GM23338 (cell line): Measurements from ENCODE around the gene GNPTG. TPM values are rescaled to one million over a fixed set of nuclear protein-coding genes. Genes with fewer than 3 reads are reported as not detected.

Experiments
- ATAC-seq: fragments of 200-7000 bp; cut with Tn5 transposase; 3 replicates; pipeline ENCODE4 v1.9.1; 2020
- DNase-seq: peaks from one replicate; pipeline ENCODE4 v3.0.0-alpha.2; 2015; ENCODE audit warnings: low spot score
- H2AFZ ChIP-seq: fragments of 200-600 bp; sonication (generic); 2 replicates; pipeline ENCODE4 v1.8.0; 2016; ENCODE audit warnings: antibody characterized with exemption, mild to moderate bottlenecking, moderate library complexity
- H3F3A ChIP-seq: fragments of 200-600 bp; sonication (generic); replicated peaks from 2 replicates; pipeline ENCODE4 v1.8.0; 2017; ENCODE audit warnings: antibody characterized with exemption, mixed run types, low read depth
- H3K27ac ChIP-seq: fragments of 200-600 bp; sonication (generic); 2 replicates; pipeline ENCODE4 v1.6.1; 2016; ENCODE audit warnings: low read depth
- H3K27me3 ChIP-seq: fragments of 200-600 bp; sonication (generic); 2 replicates; pipeline ENCODE4 v1.8.0; 2016; ENCODE audit warnings: mild to moderate bottlenecking, mixed run types, moderate library complexity; ENCODE audit not compliant: insufficient read depth
- H3K36me3 ChIP-seq: fragments of 200-600 bp; sonication (generic); 2 replicates; pipeline ENCODE4 v1.8.0; 2016; ENCODE audit warnings: mild to moderate bottlenecking; ENCODE audit not compliant: insufficient read depth
- H3K4me1 ChIP-seq: fragments of 200-600 bp; sonication (generic); 2 replicates; pipeline ENCODE4 v1.8.0; 2016; ENCODE audit warnings: mild to moderate bottlenecking, moderate library complexity; ENCODE audit not compliant: insufficient read depth
- H3K4me2 ChIP-seq: fragments of 200-600 bp; sonication (generic); 2 replicates; pipeline ENCODE4 v1.7.1; 2017; ENCODE audit warnings: mixed run types
- H3K4me3 ChIP-seq: fragments of 200-600 bp; sonication (generic); 2 replicates; pipeline ENCODE4 v1.6.1; 2016; ENCODE audit warnings: mixed run types
- H3K79me2 ChIP-seq: fragments of 200-600 bp; sonication (generic); replicated peaks from 2 replicates; pipeline ENCODE4 v1.8.0; 2017; ENCODE audit warnings: mild to moderate bottlenecking; ENCODE audit not compliant: insufficient read depth
- H3K9me2 ChIP-seq: fragments of 200-600 bp; sonication (generic); 2 replicates; pipeline ENCODE4 v1.8.0; 2017; ENCODE audit not compliant: insufficient read depth
- H4K20me1 ChIP-seq: fragments of 200-600 bp; sonication (generic); replicated peaks from 2 replicates; pipeline ENCODE4 v1.8.0; 2017; ENCODE audit warnings: mild to moderate bottlenecking; ENCODE audit not compliant: insufficient read depth
- H3K27ac Mint-ChIP-seq: 2 replicates; pipeline ENCODE4 v1.8.0; 2020; ENCODE audit warnings: inconsistent platforms, mild to moderate bottlenecking, moderate library complexity, mixed read lengths
- H3K27me3 Mint-ChIP-seq: 3 replicates; pipeline ENCODE4 v1.8.0; 2022; ENCODE audit warnings: low read depth, mild to moderate bottlenecking, moderate library complexity, mixed read lengths, inconsistent platforms; ENCODE audit not compliant: insufficient read depth, poor library complexity
- H3K36me3 Mint-ChIP-seq: 3 replicates; pipeline ENCODE4 v1.8.0; 2021; ENCODE audit warnings: low read depth, mild to moderate bottlenecking, inconsistent platforms, moderate library complexity, mixed read lengths
- H3K4me1 Mint-ChIP-seq: 3 replicates; pipeline ENCODE4 v1.8.0; 2020; ENCODE audit warnings: mild to moderate bottlenecking, inconsistent platforms, mixed read lengths
- H3K4me3 Mint-ChIP-seq: 3 replicates; pipeline ENCODE4 v1.8.0; 2021; ENCODE audit warnings: moderate library complexity, mild to moderate bottlenecking, inconsistent platforms, mixed read lengths
- H3K9me3 Mint-ChIP-seq: 3 replicates; pipeline ENCODE4 v1.8.0; 2020; ENCODE audit warnings: moderate library complexity, mild to moderate bottlenecking, inconsistent platforms, mixed read lengths
- CREB1 ChIP-seq: fragments of 250-450 bp; sonication (Bioruptor Pico); IDR thresholded peaks from 2 replicates; pipeline ENCODE4 v1.5.0; 2020; ENCODE audit warnings: low read depth, mild to moderate bottlenecking, moderate library complexity
- CTCF ChIP-seq, 2 experiments: fragments of 200-600 bp in 1 of 2; sonication (generic) in 1 of 2; conservative IDR thresholded peaks; 2 replicates each; pipeline versions ENCODE4 v1.5.1 to v1.6.1; 2016 to 2017; ENCODE audit warnings: antibody characterized with exemption in 2 of 2, low read depth in 2 of 2, mild to moderate bottlenecking in 2 of 2, moderate library complexity in 1 of 2
- EZH2 ChIP-seq: fragments of 200-600 bp; sonication (generic); IDR thresholded peaks from one replicate; pipeline ENCODE4 v1.8.0; 2017; ENCODE audit warnings: antibody characterized with exemption, mild to moderate bottlenecking, low read depth; ENCODE audit not compliant: unreplicated experiment
- EZH2phosphoT487 ChIP-seq: fragments of 200-600 bp; sonication (generic); IDR thresholded peaks from one replicate; pipeline ENCODE4 v1.8.1; 2018; ENCODE audit warnings: antibody characterized with exemption; ENCODE audit not compliant: unreplicated experiment
- JUNB ChIP-seq: IDR thresholded peaks from one replicate; pipeline ENCODE4 v1.6.1; 2016; ENCODE audit warnings: antibody characterized with exemption; ENCODE audit not compliant: unreplicated experiment
- NANOG ChIP-seq: IDR thresholded peaks from 2 replicates; pipeline ENCODE4 v1.6.1; 2016; ENCODE audit warnings: antibody characterized with exemption, borderline replicate concordance
- POLR2AphosphoS5 ChIP-seq: IDR thresholded peaks from 2 replicates; pipeline ENCODE4 v1.6.1; 2016; ENCODE audit warnings: antibody characterized with exemption, low read depth
- STAT1 ChIP-seq: IDR thresholded peaks from one replicate; pipeline ENCODE4 v1.6.1; 2016; ENCODE audit warnings: antibody characterized with exemption; ENCODE audit not compliant: unreplicated experiment
- ZNF114 ChIP-seq: fragments of 250-450 bp; sonication (Bioruptor Pico); IDR thresholded peaks from 2 replicates; pipeline ENCODE4 v1.5.0; 2020; ENCODE audit warnings: mild to moderate bottlenecking, moderate library complexity
- ZNF331 ChIP-seq: fragments of 250-450 bp; sonication (Bioruptor Pico); IDR thresholded peaks from 2 replicates; pipeline ENCODE4 v1.5.0; 2020; ENCODE audit warnings: low read depth, mild to moderate bottlenecking, moderate library complexity
- polyA plus RNA-seq: library from polyadenylated mRNA; unstranded; fragments of >200 nt; fragmentation: Nextera tagmentation; extraction: Ambion mirVana; gene quantifications from 2 replicates; pipeline ENCODE4 v1.2.1, GENCODE V29; 2016
- total RNA-seq: library from RNA; depleted of rRNA; stranded (reverse); fragments of >200 nt; shearing (Covaris generic); gene quantifications from 2 replicates; pipeline ENCODE4 v1.2.3, GENCODE V29; 2014
- TF ChIP-seq, protein P1 (sequence below): IDR thresholded peaks from 2 replicates; pipeline ENCODE4 v1.6.1; 2016; ENCODE audit warnings: antibody characterized with exemption

The GNPTG gene
- total and polyA plus RNA-seq, 2 experiments from 2014 or later = 23.3 to 41.0 TPM

DNA sequence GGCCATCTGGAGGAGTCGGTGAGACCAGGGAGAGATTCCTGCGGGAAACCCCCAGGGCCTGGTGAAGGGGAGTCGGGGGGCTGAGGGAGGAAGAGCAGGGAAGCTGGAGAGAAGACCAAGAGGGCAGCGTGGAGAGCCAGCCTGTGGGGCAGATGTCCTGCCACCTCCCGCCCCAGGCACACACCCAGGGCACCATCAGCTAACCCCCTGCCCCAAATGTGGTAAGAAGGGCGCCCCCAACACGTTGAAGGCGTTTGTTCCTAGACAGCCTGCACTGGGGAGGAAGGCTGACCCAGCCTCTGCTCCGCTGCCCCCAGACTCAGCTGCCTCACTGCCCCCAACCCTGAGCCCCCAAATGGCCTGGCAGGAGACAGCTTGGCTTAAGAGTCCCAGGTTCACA, 17.0 kb upstream of the GNPTG start:
- H3K27ac Mint-ChIP-seq = no peak overlapping the region
- H3K4me3 Mint-ChIP-seq = peak overlapping the region; percentile 44

DNA sequence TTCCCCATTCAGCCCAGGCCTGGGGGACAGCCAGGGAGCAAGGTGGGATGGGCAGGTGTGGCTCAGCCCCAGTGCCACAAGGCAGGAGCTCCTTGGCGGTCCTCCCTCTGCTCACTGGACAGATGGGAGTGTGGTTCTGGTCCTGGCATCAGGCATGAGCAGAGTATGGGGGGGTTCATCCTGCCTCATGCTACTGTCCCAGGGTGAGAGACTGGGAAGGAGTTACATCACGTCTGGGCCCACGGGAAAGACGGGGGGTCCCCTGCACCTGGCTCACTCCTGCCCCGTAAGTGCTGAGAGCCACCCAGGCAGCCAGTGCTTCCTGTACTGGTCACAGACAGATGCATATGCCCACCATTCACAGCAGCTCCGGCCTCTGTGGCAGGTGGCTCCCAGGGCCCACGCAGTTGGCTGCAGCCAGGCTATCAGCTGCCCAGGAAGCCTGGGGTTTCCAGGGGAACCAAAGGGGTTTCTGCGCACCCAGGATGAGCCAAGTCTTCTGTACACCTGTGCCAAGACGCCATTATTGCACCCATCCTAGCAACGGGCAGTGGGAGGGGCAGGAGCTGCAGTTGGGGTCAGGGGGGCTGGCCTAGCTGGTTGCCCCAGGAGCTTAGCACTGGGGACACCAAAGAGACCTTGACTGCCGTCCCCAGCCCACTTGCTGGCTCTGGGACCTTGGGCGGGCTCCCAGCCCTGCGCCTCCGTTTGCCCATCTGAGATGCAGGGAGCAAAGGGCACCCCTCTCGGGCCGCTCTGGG, 16.3 kb upstream of the GNPTG start:
- no peaks in the 10 kb centered on the region for H3K79me2 ChIP-seq
- no peak overlapping the region for H3K4me2 ChIP-seq
- H3K27ac Mint-ChIP-seq = no peak overlapping the region
- DNase-seq = no peak
- H3K36me3 ChIP-seq = no peaks in the 10 kb centered on the region
- H3K9me2 ChIP-seq = no peaks in the 10 kb centered on the region
- H3K4me1 ChIP-seq = peaks cover 10% of the 10 kb centered on the region
- no peaks in the 10 kb centered on the region for H3K9me3 Mint-ChIP-seq
- H3K4me3 ChIP-seq = no peak overlapping the region
- no peak for ATAC-seq
- 0 out of 2 replicates have a peak, but pooled peaks cover 5% of the 10 kb centered on the region for H3F3A ChIP-seq
- no peak overlapping the region for H2AFZ ChIP-seq
- peaks cover 32% of the 10 kb centered on the region for H3K27me3 Mint-ChIP-seq
- H3K36me3 Mint-ChIP-seq = no peaks in the 10 kb centered on the region
- H3K27ac ChIP-seq = no peak overlapping the region
- H3K4me1 Mint-ChIP-seq = peaks cover 12% of the 10 kb centered on the region
- no peaks in the 10 kb centered on the region; the same call in 1 of the 2 replicates for H4K20me1 ChIP-seq
- no peak overlapping the region; the same call in 2 of the 3 replicates for H3K4me3 Mint-ChIP-seq
- H3K27me3 ChIP-seq = peaks cover 36% of the 10 kb centered on the region
- TF ChIP-seq EZH2 = no peak
- no peak for TF ChIP-seq ZNF114 (CRISPR knock-in tag)
- no peak for TF ChIP-seq EZH2phosphoT487
- no peak for TF ChIP-seq POLR2AphosphoS5
- TF ChIP-seq JUNB = no peak
- TF ChIP-seq NANOG = no peak
- no peak for TF ChIP-seq STAT1

More for the DNA sequence above, 17.0 kb upstream of the GNPTG start:
- peaks cover 12% of the 10 kb centered on the region for H3K4me1 Mint-ChIP-seq
- 0 out of 2 replicates have a peak, but pooled peaks cover 5% of the 10 kb centered on the region for H3F3A ChIP-seq
- no peak for ATAC-seq
- no peaks in the 10 kb centered on the region for H3K36me3 ChIP-seq
- TF ChIP-seq NANOG (no peak), POLR2AphosphoS5 (no peak), EZH2 (peak; percentile 37), CREB1 (CRISPR knock-in tag) (no peak), ZNF331 (CRISPR knock-in tag) (no peak), CTCF (conservative IDR thresholded peaks at IDR 0.05; ENCODE audit: low read depth in 2 of 2) (peak in 1 of 2 experiments; percentile 36; a peak in 1 of 4 replicates), EZH2phosphoT487 (no peak), ZNF114 (CRISPR knock-in tag) (no peak)
- TF ChIP-seq, protein P1, sequence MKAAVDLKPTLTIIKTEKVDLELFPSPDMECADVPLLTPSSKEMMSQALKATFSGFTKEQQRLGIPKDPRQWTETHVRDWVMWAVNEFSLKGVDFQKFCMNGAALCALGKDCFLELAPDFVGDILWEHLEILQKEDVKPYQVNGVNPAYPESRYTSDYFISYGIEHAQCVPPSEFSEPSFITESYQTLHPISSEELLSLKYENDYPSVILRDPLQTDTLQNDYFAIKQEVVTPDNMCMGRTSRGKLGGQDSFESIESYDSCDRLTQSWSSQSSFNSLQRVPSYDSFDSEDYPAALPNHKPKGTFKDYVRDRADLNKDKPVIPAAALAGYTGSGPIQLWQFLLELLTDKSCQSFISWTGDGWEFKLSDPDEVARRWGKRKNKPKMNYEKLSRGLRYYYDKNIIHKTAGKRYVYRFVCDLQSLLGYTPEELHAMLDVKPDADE = no peak
- no peaks in the 10 kb centered on the region for H3K79me2 ChIP-seq
- no peaks in the 10 kb centered on the region for H3K9me2 ChIP-seq
- peaks cover 36% of the 10 kb centered on the region for H3K27me3 ChIP-seq
- no peaks in the 10 kb centered on the region for H3K36me3 Mint-ChIP-seq
- DNase-seq = no peak
- H3K4me1 ChIP-seq = peaks cover 10% of the 10 kb centered on the region
- no peak overlapping the region for H3K27ac ChIP-seq
- H3K27me3 Mint-ChIP-seq = peaks cover 33% of the 10 kb centered on the region
- H3K9me3 Mint-ChIP-seq = no peaks in the 10 kb centered on the region
- no peak overlapping the region for H2AFZ ChIP-seq
- peak overlapping the region; percentile 95 for H3K4me2 ChIP-seq
- H4K20me1 ChIP-seq = no peaks in the 10 kb centered on the region; the same call in 1 of the 2 replicates
- peak overlapping the region; percentile 72 for H3K4me3 ChIP-seq
